ENCODE measurements around the gene DOLPP1.

GRCh38 chr9:129031514-129031913, 49.4 kb upstream of the DOLPP1 start:
- TF ChIP-seq, protein P1, sequence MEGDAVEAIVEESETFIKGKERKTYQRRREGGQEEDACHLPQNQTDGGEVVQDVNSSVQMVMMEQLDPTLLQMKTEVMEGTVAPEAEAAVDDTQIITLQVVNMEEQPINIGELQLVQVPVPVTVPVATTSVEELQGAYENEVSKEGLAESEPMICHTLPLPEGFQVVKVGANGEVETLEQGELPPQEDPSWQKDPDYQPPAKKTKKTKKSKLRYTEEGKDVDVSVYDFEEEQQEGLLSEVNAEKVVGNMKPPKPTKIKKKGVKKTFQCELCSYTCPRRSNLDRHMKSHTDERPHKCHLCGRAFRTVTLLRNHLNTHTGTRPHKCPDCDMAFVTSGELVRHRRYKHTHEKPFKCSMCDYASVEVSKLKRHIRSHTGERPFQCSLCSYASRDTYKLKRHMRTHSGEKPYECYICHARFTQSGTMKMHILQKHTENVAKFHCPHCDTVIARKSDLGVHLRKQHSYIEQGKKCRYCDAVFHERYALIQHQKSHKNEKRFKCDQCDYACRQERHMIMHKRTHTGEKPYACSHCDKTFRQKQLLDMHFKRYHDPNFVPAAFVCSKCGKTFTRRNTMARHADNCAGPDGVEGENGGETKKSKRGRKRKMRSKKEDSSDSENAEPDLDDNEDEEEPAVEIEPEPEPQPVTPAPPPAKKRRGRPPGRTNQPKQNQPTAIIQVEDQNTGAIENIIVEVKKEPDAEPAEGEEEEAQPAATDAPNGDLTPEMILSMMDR (IDR thresholded peaks at IDR 0.05), result no peak
- no peak for TF ChIP-seq POLR2A (IDR thresholded peaks at IDR 0.05)
